AG09309 (cell line): ENCODE data around the gene FLNC.

Experiments used
- DNase-seq: peaks from one replicate; pipeline ENCODE4 v3.0.0-alpha.2; 2010; ENCODE audit warnings: low read depth
- H3K4me3 ChIP-seq: 2 replicates; pipeline ENCODE4 v1.5.1; 2011; ENCODE audit warnings: mild to moderate bottlenecking, low read depth, low read length, moderate library complexity; ENCODE audit not compliant: control insufficient read depth
- TF ChIP-seq, protein P1 (sequence below): IDR thresholded peaks from 2 replicates; pipeline ENCODE4 v1.5.1; 2011; ENCODE audit warnings: mild to moderate bottlenecking, low read depth, low read length, inconsistent platforms; ENCODE audit not compliant: insufficient read depth, control insufficient read depth; ENCODE audit errors: missing control alignments

FLNC gene

DNA sequence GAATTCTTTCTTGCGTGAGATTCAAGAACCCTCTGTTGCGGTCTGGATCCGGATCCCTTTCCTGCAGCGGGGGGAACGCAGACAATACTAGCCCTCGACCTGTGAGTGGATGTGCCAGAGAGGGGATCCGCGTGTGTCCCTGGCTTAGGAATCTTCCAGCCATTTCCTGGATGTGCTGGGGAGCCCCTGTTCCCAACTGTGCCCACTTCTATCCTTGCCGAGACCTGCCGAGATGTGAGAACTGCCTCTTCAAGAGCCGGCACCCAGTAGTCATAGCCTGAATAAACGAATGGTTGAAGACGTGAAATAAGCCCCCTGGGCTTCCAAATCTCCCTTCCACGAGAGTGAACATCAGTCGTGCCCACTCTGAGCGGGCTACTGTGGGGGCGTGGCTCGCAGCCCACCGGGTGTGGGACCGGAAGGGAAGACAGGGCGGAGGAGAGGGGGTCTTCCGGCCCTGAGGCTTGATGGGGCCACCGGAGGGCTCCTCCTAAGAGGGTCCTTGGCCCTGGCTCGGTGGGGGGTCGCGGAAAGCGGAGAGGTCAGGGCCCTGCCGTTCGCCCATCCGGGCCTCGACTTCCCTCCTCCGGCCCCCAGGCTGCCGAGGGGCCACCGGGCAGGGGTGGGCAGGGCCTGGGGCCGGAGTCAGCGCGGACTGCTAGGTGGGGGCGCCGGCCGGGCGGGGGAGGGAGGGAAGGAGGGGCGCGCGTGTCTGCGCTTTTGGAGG is 39.7 kb upstream of the FLNC start:
- peak overlapping the region; percentile 95 for H3K4me3 ChIP-seq
- TF ChIP-seq, protein P1, sequence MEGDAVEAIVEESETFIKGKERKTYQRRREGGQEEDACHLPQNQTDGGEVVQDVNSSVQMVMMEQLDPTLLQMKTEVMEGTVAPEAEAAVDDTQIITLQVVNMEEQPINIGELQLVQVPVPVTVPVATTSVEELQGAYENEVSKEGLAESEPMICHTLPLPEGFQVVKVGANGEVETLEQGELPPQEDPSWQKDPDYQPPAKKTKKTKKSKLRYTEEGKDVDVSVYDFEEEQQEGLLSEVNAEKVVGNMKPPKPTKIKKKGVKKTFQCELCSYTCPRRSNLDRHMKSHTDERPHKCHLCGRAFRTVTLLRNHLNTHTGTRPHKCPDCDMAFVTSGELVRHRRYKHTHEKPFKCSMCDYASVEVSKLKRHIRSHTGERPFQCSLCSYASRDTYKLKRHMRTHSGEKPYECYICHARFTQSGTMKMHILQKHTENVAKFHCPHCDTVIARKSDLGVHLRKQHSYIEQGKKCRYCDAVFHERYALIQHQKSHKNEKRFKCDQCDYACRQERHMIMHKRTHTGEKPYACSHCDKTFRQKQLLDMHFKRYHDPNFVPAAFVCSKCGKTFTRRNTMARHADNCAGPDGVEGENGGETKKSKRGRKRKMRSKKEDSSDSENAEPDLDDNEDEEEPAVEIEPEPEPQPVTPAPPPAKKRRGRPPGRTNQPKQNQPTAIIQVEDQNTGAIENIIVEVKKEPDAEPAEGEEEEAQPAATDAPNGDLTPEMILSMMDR = no peak
- no peak for DNase-seq

DNA sequence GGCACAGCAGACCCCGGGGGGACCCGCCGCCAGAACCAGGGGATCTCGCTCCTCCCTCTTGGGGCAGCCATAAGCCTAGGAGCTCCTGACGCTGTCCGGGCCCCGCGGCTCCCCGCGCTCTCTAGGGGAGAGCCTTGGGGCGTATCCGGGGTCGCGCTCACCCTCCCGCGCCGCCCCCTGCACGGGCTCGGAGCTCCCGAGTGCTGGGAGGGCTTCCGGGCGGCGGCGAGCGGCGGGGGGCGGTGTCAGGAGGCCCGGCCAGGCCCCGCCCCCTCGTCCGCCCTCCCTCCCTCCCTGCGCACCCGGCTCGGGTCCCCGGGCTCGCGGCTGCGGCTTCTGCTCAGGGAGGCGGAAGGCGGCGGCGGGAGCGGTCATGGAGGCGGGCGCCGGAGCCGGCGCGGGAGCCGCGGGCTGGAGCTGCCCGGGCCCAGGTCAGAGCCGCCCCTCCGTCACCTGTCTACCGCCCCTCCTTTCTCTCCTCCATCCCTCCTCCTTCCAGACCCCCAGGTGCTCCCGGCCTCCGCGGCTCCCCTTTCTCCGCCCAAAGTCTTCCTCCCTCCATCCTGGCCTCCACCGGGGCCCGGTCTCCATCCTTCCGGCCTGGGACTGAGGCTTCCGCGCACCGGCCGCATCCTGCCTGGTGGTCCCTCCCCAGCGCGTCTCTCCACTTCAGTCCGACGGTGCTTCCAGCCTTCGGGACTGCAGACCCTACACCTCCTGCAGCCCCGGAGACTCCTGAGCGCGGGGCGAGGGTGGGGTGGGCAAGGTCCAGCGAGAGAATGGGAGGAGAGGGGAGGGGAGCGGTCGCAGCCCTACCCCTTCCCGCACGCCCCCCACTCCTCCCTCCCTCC is 38.9 kb upstream of the FLNC start, which contains the start of gene CCDC136:
Gene CCDC136, plus strand, starts transcription at position 848 of the 851 bp plus-strand sequence. CDS start 444 bp downstream, outside the sequence.
- DNase-seq = no peak
- TF ChIP-seq, protein P1 = no peak
- peak within 1 kb of the TSS; percentile 95 for H3K4me3 ChIP-seq

DNA sequence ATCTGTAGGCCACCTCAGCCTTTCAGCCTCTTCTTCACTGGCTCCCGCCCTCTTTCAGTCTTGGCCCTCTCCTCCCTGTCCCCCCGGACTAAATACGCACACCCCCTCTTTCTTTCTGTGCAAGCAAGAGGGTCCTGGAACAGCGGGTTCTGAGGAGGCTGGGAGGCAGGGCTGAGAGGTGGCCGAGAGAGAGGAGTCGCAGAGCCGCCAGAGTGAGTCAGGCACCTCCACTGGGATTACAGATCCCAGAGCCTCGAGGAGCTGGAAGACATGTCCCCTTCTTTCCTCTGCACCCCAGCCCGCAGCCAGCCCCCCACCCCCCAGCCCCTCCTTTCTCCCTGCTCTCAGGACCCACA is 38.3 kb upstream of the FLNC start:
- DNase-seq = no peak
- TF ChIP-seq, protein P1 = no peak
- H3K4me3 ChIP-seq = peak overlapping the region; percentile 95

DNA sequence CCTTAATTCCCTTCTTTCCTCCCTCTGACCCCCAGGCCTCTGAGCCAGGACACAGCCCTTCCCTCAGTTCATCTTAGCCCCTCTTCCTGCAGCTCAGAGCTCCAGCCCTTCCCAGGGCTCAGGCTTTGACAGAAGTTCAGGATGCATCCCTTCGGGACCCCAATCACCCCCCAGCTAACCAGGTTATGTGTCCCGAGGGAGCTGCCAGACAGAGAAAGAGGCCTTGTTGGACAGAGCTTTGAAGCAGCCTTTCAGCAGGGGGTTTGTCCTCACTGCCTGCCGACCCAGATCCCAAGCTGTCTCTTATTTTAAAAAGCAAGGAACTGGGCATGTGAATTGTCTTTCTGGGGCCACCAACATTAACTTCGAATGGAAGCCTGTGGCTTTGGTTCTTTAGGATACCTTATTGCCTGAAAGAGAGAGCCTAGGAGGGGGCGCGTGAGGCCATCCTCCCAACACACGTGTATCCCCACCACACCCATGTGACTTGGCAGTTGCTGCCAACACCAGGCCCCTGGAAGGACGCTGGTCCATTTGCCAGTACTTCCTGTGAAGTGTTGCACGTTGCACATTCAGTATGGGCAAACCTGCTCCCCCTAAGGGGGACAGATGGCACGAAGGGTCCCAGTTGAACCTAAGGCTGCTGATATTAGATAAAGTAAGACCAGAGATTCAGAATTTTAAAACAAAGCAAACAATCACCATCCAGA is 37.6 kb upstream of the FLNC start:
- H3K4me3 ChIP-seq = peak overlapping the region; percentile 95; the same call in 1 of the 2 replicates
- no peak for DNase-seq
- TF ChIP-seq, protein P1 = no peak

DNA sequence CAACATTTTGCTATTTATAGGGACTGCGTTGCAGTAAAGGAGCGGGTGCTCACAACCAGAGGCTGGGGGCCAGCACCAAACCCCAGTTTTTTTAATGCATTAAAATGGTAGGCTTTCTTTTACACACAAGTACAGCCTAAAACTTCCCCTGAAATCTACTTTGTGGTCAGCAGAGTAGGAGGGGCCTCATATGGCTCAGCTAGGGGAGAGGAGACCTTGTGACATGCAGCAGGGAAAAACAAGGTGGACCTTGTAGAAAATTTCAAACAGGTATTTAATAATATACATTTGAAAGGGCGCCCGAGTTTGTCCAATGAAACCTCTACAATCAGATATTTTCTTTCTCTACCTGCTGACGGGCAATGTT is 37.0 kb upstream of the FLNC start:
- TF ChIP-seq, protein P1 = no peak
- no peak overlapping the region for H3K4me3 ChIP-seq

DNA sequence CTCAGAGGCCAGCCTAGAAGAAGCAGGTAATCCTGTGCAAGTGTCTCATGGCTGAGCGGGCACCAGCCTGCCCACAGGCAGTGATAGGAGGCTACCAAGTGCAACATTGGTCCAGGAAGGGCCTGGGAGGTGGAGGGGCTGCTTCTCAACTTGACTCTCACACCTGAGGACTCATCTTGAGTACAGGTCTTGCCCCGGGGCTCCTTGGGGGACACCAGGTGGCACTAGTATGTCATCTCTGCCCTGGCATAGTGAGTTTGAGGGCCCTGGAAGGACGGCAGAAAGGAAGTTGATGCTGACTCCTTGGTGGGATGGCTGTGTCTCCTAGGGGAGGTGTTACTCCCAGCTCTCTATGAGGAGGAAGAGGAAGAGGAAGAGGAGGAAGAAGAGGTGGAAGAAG is 36.2 kb upstream of the FLNC start:
- TF ChIP-seq, protein P1 = no peak
- no peak overlapping the region for H3K4me3 ChIP-seq
- DNase-seq = no peak

More for the DNA sequence above, 37.0 kb upstream of the FLNC start:
- DNase-seq = no peak
